Stimulated activated CD4-positive, alpha-beta T cell treated with anti-CD3 and anti-CD28 coated beads, Interleukin-4, amount 100 ng/mL, for 4 hours (primary cell): ENCODE results near the gene SHLD1.

ENCODE experiments used
- DNase-seq, 2 experiments: peaks; one replicate each; pipeline ENCODE4 v3.0.0-alpha.2; 2020

The SHLD1 gene

GRCh38 chr20:5863040-5863833 lies 113.0 kb downstream of the SHLD1 start:
- DNase-seq, result no peak

GRCh38 chr20:5864428-5864827 lies 114.2 kb downstream of the SHLD1 start:
- DNase-seq, result no peak

- no peak for DNase-seq
Observed at GRCh38 chr20:5864873-5865587, 114.8 kb downstream of the SHLD1 start.

- no peak for DNase-seq
Observed at GRCh38 chr20:5865604-5866003, 115.4 kb downstream of the SHLD1 start.

- DNase-seq, result no peak
Observed at GRCh38 chr20:5870568-5870981, 120.4 kb downstream of the SHLD1 start.

- DNase-seq, result no peak
Observed at GRCh38 chr20:5871459-5872410, 121.5 kb downstream of the SHLD1 start.

GRCh38 chr20:5877128-5877527 lies 126.9 kb downstream of the SHLD1 start:
- no peak for DNase-seq

- DNase-seq, result no peak
Observed at GRCh38 chr20:5880326-5880725, 130.1 kb downstream of the SHLD1 start.

GRCh38 chr20:5881703-5882102 lies 131.5 kb downstream of the SHLD1 start:
- DNase-seq, result no peak

- no peak for DNase-seq
Observed at GRCh38 chr20:5882166-5882565, 132.0 kb downstream of the SHLD1 start.

GRCh38 chr20:5884465-5885335 lies 134.5 kb downstream of the SHLD1 start:
- DNase-seq, result no peak

- DNase-seq, result no peak
Observed at GRCh38 chr20:5885866-5886265, 135.7 kb downstream of the SHLD1 start.

- no peak for DNase-seq
Observed at GRCh38 chr20:5886788-5887187, 136.6 kb downstream of the SHLD1 start.

GRCh38 chr20:5887386-5887785 lies 137.2 kb downstream of the SHLD1 start:
- no peak for DNase-seq

- no peak for DNase-seq
Observed at GRCh38 chr20:5888041-5888440, 137.8 kb downstream of the SHLD1 start.

GRCh38 chr20:5890773-5891441 lies 140.7 kb downstream of the SHLD1 start:
- DNase-seq, result no peak

GRCh38 chr20:5893052-5893451 lies 142.9 kb downstream of the SHLD1 start:
- no peak for DNase-seq

- no peak for DNase-seq
Observed at GRCh38 chr20:5893621-5894020, 143.4 kb downstream of the SHLD1 start.

- DNase-seq, result no peak
Observed at GRCh38 chr20:5895626-5896025, 145.4 kb downstream of the SHLD1 start.

GRCh38 chr20:5899444-5899843 lies 149.2 kb downstream of the SHLD1 start:
- DNase-seq, result no peak

- DNase-seq, result no peak
Observed at GRCh38 chr20:5900908-5901307, 150.7 kb downstream of the SHLD1 start.

GRCh38 chr20:5908981-5909380 lies 158.8 kb downstream of the SHLD1 start:
- no peak for DNase-seq
